Measurements from ENCODE around the gene ZNF480. TPM values are rescaled to one million over a fixed set of nuclear protein-coding genes. Genes with fewer than 3 reads are reported as not detected.

The ZNF480 gene
- total and polyA plus RNA-seq, 2 of the 13 experiments (the other 11 are each of a cell fraction or from before 2014, with no cell fraction given), result 2.1 to 9.6 TPM

- no peak for TF ChIP-seq DZIP1 (CRISPR knock-in tag; IDR thresholded peaks at IDR 0.05)
- TF ChIP-seq ZNF552 (CRISPR knock-in tag; IDR thresholded peaks at IDR 0.05; ENCODE audit: borderline replicate concordance), result no peak
- no peak for TF ChIP-seq KAT2B (IDR thresholded peaks at IDR 0.05; ENCODE audit: borderline replicate concordance, low read depth, low read length)
- no peak for TF ChIP-seq ZNF264 (CRISPR knock-in tag; IDR thresholded peaks at IDR 0.05)
- no peak for TF ChIP-seq ATF7 (IDR thresholded peaks at IDR 0.05)
- no peak for TF ChIP-seq ATF7 (CRISPR knock-in tag; IDR thresholded peaks at IDR 0.05)
- no peak for TF ChIP-seq SRF (IDR thresholded peaks at IDR 0.05; ENCODE audit: low read depth, low read length)
- peak; percentile 89 for TF ChIP-seq KMT2B (CRISPR knock-in tag; IDR thresholded peaks at IDR 0.05)
- no peak for TF ChIP-seq IRF1 (CRISPR knock-in tag; IDR thresholded peaks at IDR 0.05; ENCODE audit: low read depth)
- TF ChIP-seq SP5 (CRISPR knock-in tag; IDR thresholded peaks at IDR 0.05; ENCODE audit: borderline replicate concordance, low read depth), result peak; percentile 54; the same call in 1 of the 2 replicates
- TF ChIP-seq, protein P1, sequence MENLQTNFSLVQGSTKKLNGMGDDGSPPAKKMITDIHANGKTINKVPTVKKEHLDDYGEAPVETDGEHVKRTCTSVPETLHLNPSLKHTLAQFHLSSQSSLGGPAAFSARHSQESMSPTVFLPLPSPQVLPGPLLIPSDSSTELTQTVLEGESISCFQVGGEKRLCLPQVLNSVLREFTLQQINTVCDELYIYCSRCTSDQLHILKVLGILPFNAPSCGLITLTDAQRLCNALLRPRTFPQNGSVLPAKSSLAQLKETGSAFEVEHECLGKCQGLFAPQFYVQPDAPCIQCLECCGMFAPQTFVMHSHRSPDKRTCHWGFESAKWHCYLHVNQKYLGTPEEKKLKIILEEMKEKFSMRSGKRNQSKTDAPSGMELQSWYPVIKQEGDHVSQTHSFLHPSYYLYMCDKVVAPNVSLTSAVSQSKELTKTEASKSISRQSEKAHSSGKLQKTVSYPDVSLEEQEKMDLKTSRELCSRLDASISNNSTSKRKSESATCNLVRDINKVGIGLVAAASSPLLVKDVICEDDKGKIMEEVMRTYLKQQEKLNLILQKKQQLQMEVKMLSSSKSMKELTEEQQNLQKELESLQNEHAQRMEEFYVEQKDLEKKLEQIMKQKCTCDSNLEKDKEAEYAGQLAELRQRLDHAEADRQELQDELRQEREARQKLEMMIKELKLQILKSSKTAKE (CRISPR knock-in tag; IDR thresholded peaks at IDR 0.05; ENCODE audit: borderline replicate concordance), result no peak
- no peak for TF ChIP-seq ZNF737 (CRISPR knock-in tag; IDR thresholded peaks at IDR 0.05; ENCODE audit: borderline replicate concordance)
- TF ChIP-seq, protein P2, sequence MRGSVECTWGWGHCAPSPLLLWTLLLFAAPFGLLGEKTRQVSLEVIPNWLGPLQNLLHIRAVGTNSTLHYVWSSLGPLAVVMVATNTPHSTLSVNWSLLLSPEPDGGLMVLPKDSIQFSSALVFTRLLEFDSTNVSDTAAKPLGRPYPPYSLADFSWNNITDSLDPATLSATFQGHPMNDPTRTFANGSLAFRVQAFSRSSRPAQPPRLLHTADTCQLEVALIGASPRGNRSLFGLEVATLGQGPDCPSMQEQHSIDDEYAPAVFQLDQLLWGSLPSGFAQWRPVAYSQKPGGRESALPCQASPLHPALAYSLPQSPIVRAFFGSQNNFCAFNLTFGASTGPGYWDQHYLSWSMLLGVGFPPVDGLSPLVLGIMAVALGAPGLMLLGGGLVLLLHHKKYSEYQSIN (CRISPR knock-in tag; IDR thresholded peaks at IDR 0.05; ENCODE audit: borderline replicate concordance), result no peak
- no peak for TF ChIP-seq ZNF3 (CRISPR knock-in tag; IDR thresholded peaks at IDR 0.05)
- TF ChIP-seq DNMT1 (CRISPR knock-in tag; IDR thresholded peaks at IDR 0.05), result no peak
- TF ChIP-seq PCBP2 (optimal IDR thresholded peaks at IDR 0.05; ENCODE audit: low read depth, low read length, poor library complexity, severe bottlenecking), result no peak
- no peak for TF ChIP-seq MAFG (CRISPR knock-in tag; IDR thresholded peaks at IDR 0.05)
- TF ChIP-seq ZFX (CRISPR knock-in tag; IDR thresholded peaks at IDR 0.05; ENCODE audit: low read depth), result peak; percentile 71
- TF ChIP-seq REL (CRISPR knock-in tag; conservative IDR thresholded peaks at IDR 0.05), result no peak
These were observed 27.4 kb upstream of the ZNF480 start, which contains the start of gene ZNF766 (continued) for GRCh38 chr19:52269338-52270261.

Data from HepG2 (cell line).